H9 (cell line): Measurements from ENCODE around the gene MYO1D. TPM values are rescaled to one million over a fixed set of nuclear protein-coding genes. Genes with fewer than 3 reads are reported as not detected.

Experiments
- DNase-seq: peaks from one replicate; pipeline ENCODE4 v3.0.0-alpha.2; 2017
- H2AFZ ChIP-seq: one replicate; pipeline ENCODE4 v1.6.1; 2013; ENCODE audit warnings: mild to moderate bottlenecking, low read length, control low read depth, moderate library complexity
- H2AK5ac ChIP-seq: 2 replicates; pipeline ENCODE4 v1.6.1; 2013; ENCODE audit warnings: low read length, control low read depth, mixed read lengths; ENCODE audit not compliant: insufficient read length
- H2BK120ac ChIP-seq: one replicate; pipeline ENCODE4 v1.6.1; 2013; ENCODE audit warnings: low read depth, mild to moderate bottlenecking, low read length, control low read depth, inconsistent platforms; ENCODE audit not compliant: poor library complexity, severe bottlenecking
- H2BK12ac ChIP-seq: 2 replicates; pipeline ENCODE4 v1.6.1; 2013; ENCODE audit warnings: low read length, control low read depth, mixed read lengths, low read depth; ENCODE audit not compliant: insufficient read length
- H2BK15ac ChIP-seq: 2 replicates; pipeline ENCODE4 v1.6.1; 2013; ENCODE audit warnings: low read depth, low read length, control low read depth
- H2BK20ac ChIP-seq: one replicate; pipeline ENCODE4 v1.6.1; 2013; ENCODE audit warnings: low read depth, mild to moderate bottlenecking, low read length, control low read depth, inconsistent platforms; ENCODE audit not compliant: poor library complexity, severe bottlenecking
- H2BK5ac ChIP-seq: 2 replicates; pipeline ENCODE4 v1.6.1; 2013; ENCODE audit warnings: low read length, control low read depth, mixed read lengths; ENCODE audit not compliant: insufficient read length
- H3K14ac ChIP-seq: 2 replicates; pipeline ENCODE4 v1.6.1; 2013; ENCODE audit warnings: low read length, control low read depth; ENCODE audit not compliant: insufficient read depth
- H3K18ac ChIP-seq: 2 replicates; pipeline ENCODE4 v1.6.1; 2013; ENCODE audit warnings: low read depth, mild to moderate bottlenecking, mixed read lengths, low read length, control low read depth; ENCODE audit not compliant: insufficient read length
- H3K23ac ChIP-seq: 2 replicates; pipeline ENCODE4 v1.6.1; 2013; ENCODE audit warnings: low read length, control low read depth, mixed read lengths, low read depth; ENCODE audit not compliant: insufficient read length
- H3K23me2 ChIP-seq: 2 replicates; pipeline ENCODE4 v1.6.1; 2013; ENCODE audit warnings: low read depth, mild to moderate bottlenecking, mixed read lengths, low read length, control low read depth; ENCODE audit not compliant: insufficient read length, poor library complexity, severe bottlenecking
- H3K27ac ChIP-seq: 2 replicates; pipeline ENCODE4 v1.5.1; 2013; ENCODE audit warnings: low read length, control low read depth, mixed read lengths, low read depth; ENCODE audit not compliant: insufficient read length
- H3K27me3 ChIP-seq: 2 replicates; pipeline ENCODE4 v1.6.1; 2013; ENCODE audit warnings: low read length, control low read depth, inconsistent platforms; ENCODE audit not compliant: insufficient read depth
- H3K4ac ChIP-seq: 2 replicates; pipeline ENCODE4 v1.6.1; 2013; ENCODE audit warnings: low read depth, mild to moderate bottlenecking, control low read depth, inconsistent platforms, low read length, moderate library complexity
- H3K4me1 ChIP-seq: 2 replicates; pipeline ENCODE4 v1.6.1; 2013; ENCODE audit warnings: low read length, control low read depth, inconsistent platforms; ENCODE audit not compliant: insufficient read depth
- H3K4me2 ChIP-seq: 2 replicates; pipeline ENCODE4 v1.6.1; 2013; ENCODE audit warnings: low read length, control low read depth, mixed read lengths; ENCODE audit not compliant: insufficient read length, insufficient read depth
- H3K56ac ChIP-seq: 2 replicates; pipeline ENCODE4 v1.6.1; 2013; ENCODE audit warnings: low read depth, mild to moderate bottlenecking, mixed read lengths, low read length, control low read depth; ENCODE audit not compliant: insufficient read length
- H3K79me1 ChIP-seq: 2 replicates; pipeline ENCODE4 v1.6.1; 2013; ENCODE audit warnings: low read depth, mild to moderate bottlenecking, moderate library complexity, low read length, control low read depth, inconsistent platforms; ENCODE audit not compliant: insufficient read depth, poor library complexity, severe bottlenecking
- H3K79me2 ChIP-seq: 2 replicates; pipeline ENCODE4 v1.6.1; 2013; ENCODE audit warnings: low read length, control low read depth, inconsistent platforms; ENCODE audit not compliant: insufficient read depth
- H3K9ac ChIP-seq: 2 replicates; pipeline ENCODE4 v1.6.1; 2013; ENCODE audit warnings: low read length, control low read depth, mixed read lengths; ENCODE audit not compliant: insufficient read length; ENCODE audit errors: extremely low read depth
- H3K9me3 ChIP-seq: one replicate; pipeline ENCODE4 v1.6.1; 2013; ENCODE audit warnings: low read depth, low read length, inconsistent platforms; ENCODE audit not compliant: control insufficient read depth
- H3T11ph ChIP-seq: one replicate; pipeline ENCODE4 v1.6.1; 2013; ENCODE audit warnings: mild to moderate bottlenecking, low read length, control low read depth, inconsistent platforms
- H4K20me1 ChIP-seq: one replicate; pipeline ENCODE4 v1.6.1; 2013; ENCODE audit not compliant: control insufficient read depth, insufficient read length, insufficient read depth
- H4K5ac ChIP-seq: 2 replicates; pipeline ENCODE4 v1.6.1; 2013; ENCODE audit warnings: low read depth, mild to moderate bottlenecking, mixed read lengths, low read length, control low read depth; ENCODE audit not compliant: insufficient read length
- H4K8ac ChIP-seq: replicated peaks from 2 replicates; pipeline ENCODE4 v1.6.1; 2013; ENCODE audit warnings: low read length, control low read depth, mixed read lengths, low read depth; ENCODE audit not compliant: insufficient read length
- H4K91ac ChIP-seq: 2 replicates; pipeline ENCODE4 v1.6.1; 2013; ENCODE audit warnings: low read depth, mild to moderate bottlenecking, moderate library complexity, mixed read lengths, low read length, control low read depth; ENCODE audit not compliant: insufficient read length
- H3K27ac Mint-ChIP-seq, 3 experiments: 2 replicates in 2 of 3; 3 replicates in 1 of 3; pipeline ENCODE4 v1.8.0; 2020 to 2021; ENCODE audit warnings: mixed read lengths in 3 of 3, mild to moderate bottlenecking in 1 of 3, moderate library complexity in 1 of 3
- H3K27me3 Mint-ChIP-seq: 2 replicates; pipeline ENCODE4 v1.8.0; 2021; ENCODE audit warnings: low read depth, mild to moderate bottlenecking, moderate library complexity, mixed read lengths
- H3K36me3 Mint-ChIP-seq, 3 experiments: 2 replicates in 2 of 3; 3 replicates in 1 of 3; pipeline ENCODE4 v1.8.0; 2020 to 2021; ENCODE audit warnings: low read depth in 3 of 3, mixed read lengths in 3 of 3; ENCODE audit not compliant: insufficient read depth in 1 of 3
- H3K4me1 Mint-ChIP-seq, 2 experiments: 2 replicates each; pipeline ENCODE4 v1.8.0; 2020; ENCODE audit warnings: mixed read lengths in 2 of 2
- H3K4me3 Mint-ChIP-seq, 2 experiments: 2 replicates in 1 of 2; 3 replicates in 1 of 2; pipeline ENCODE4 v1.8.0; 2020 to 2021; ENCODE audit warnings: mild to moderate bottlenecking in 2 of 2, mixed read lengths in 2 of 2, moderate library complexity in 1 of 2
- H3K9me3 Mint-ChIP-seq, 2 experiments: 2 replicates in 1 of 2; 3 replicates in 1 of 2; pipeline ENCODE4 v1.8.0; 2020; ENCODE audit warnings: mild to moderate bottlenecking in 2 of 2, mixed read lengths in 2 of 2, moderate library complexity in 1 of 2
- CTCF ChIP-seq: fragments of 200-600 bp; sonication (generic); conservative IDR thresholded peaks from 3 replicates; pipeline ENCODE4 v1.8.0; 2021; ENCODE audit warnings: antibody characterized with exemption, mild to moderate bottlenecking
- WGBS: extraction: QIAGEN DNeasy Blood & Tissue Kit; methylation state at CpG from one replicate; pipeline ENCODE4 v1.1.7; 2013; ENCODE audit warnings: missing lambda C conversion rate, low lambda C conversion rate, mixed read lengths; ENCODE audit not compliant: insufficient read length; ENCODE audit errors: extremely low coverage; 5-methylcytosine and 5-hydroxymethylcytosine counted together
- total RNA-seq: library from RNA; stranded (reverse); gene quantifications from 2 replicates; pipeline ENCODE4 v1.2.1, GENCODE V29; 2021

The MYO1D gene
- total RNA-seq, 1 experiment from 2014 or later, result 19.0 TPM

GRCh38 chr17:32609085-32609484, 267.8 kb downstream of the MYO1D start:
- Histone ChIP-seq H2AFZ (no peak overlapping the region), H3K9me3 (no peaks in the 10 kb centered on the region), H3K4me1 (no peaks in the 10 kb centered on the region), H3K14ac (no peak overlapping the region), H3K23me2 (no peaks in the 10 kb centered on the region), H2BK120ac (no peak overlapping the region), H2BK12ac (no peak overlapping the region), H4K91ac (no peak overlapping the region), H2BK5ac (no peak overlapping the region), H3K18ac (no peak overlapping the region), H3K4me2 (no peak overlapping the region), H4K20me1 (no peaks in the 10 kb centered on the region), H3K23ac (no peak overlapping the region), H2BK15ac (no peak overlapping the region), H3K9ac (no peak overlapping the region), H3K79me1 (no peaks in the 10 kb centered on the region), H3K4ac (no peak overlapping the region), H2BK20ac (no peak overlapping the region), H3K27ac (no peak overlapping the region), H3T11ph (no peak overlapping the region), H4K8ac (no peak overlapping the region), H3K56ac (no peak overlapping the region), H2AK5ac (no peak overlapping the region), H3K79me2 (no peaks in the 10 kb centered on the region), H4K5ac (no peak overlapping the region), H3K27me3 (no peaks in the 10 kb centered on the region)
- Mint-ChIP-seq H3K9me3 (no peaks in the 10 kb centered on the region), H3K27me3 (no peaks in the 10 kb centered on the region), H3K4me3 (no peak overlapping the region), H3K36me3 (peaks cover 0 to 5% (median 2%) of the 10 kb centered on the region in 3 experiments; a peak in 5 of 7 replicates), H3K27ac (no peak overlapping the region; a peak in 1 of 7 replicates), H3K4me1 (peaks cover 11 to 17% of the 10 kb centered on the region in 2 experiments)
- no peak for DNase-seq
- TF ChIP-seq CTCF, result peak; percentile 33; the same call in 2 of the 3 replicates
- no CpG with 5 or more reads among the region's 7 CpGs for WGBS
